ENCODE data around the gene SIGLEC10. TPM values are rescaled to one million over a fixed set of nuclear protein-coding genes. Genes with fewer than 3 reads are reported as not detected.
A peak's percentile ranks its signal among the peaks of the same experiment; 100 is the strongest.

SIGLEC10 gene
- total and polyA plus RNA-seq, 2 experiments from 2014 or later = 0.47 TPM; not detected in 1

GRCh38 chr19:51367255-51367564 lies 50.2 kb downstream of the SIGLEC10 start:
- Histone ChIP-seq H3K9me2 (ENCODE audit: insufficient read depth) (no peaks in the 10 kb centered on the region), H3K4me1 (ENCODE audit: insufficient read depth) (peaks cover 15% of the 10 kb centered on the region; the same call in 1 of the 2 replicates), H3K4me2 (peak overlapping the region; percentile 95), H2AFZ (peak overlapping the region; percentile 72), H3K27ac (ENCODE audit: low read depth) (peak overlapping the region; percentile 81; the same call in 1 of the 2 replicates), H4K20me1 (replicated peaks; ENCODE audit: insufficient read depth) (no peaks in the 10 kb centered on the region), H3F3A (replicated peaks; ENCODE audit: low read depth) (no peaks in the 10 kb centered on the region; the same call in 1 of the 2 replicates), H3K27me3 (ENCODE audit: insufficient read depth) (no peaks in the 10 kb centered on the region), H3K4me3 (peak overlapping the region; percentile 98), H3K36me3 (ENCODE audit: insufficient read depth) (no peaks in the 10 kb centered on the region), H3K79me2 (replicated peaks; ENCODE audit: insufficient read depth) (0 out of 2 replicates have a peak, but pooled peaks cover 4% of the 10 kb centered on the region)
- H3K36me3 Mint-ChIP-seq (ENCODE audit: low read depth) = no peaks in the 10 kb centered on the region; the same call in 2 of the 3 replicates
- no peak for DNase-seq (ENCODE audit: low spot score)
- H3K27ac Mint-ChIP-seq = peak overlapping the region; percentile 81; the same call in 1 of the 2 replicates
- peak overlapping the region; percentile 99 for H3K4me3 Mint-ChIP-seq
- no peaks in the 10 kb centered on the region; the same call in 2 of the 3 replicates for H3K9me3 Mint-ChIP-seq
- TF ChIP-seq ZNF462 (CRISPR knock-in tag; IDR thresholded peaks at IDR 0.05) (no peak), REST (IDR thresholded peaks at IDR 0.05; ENCODE audit: unreplicated experiment) (no peak), ZNF114 (CRISPR knock-in tag; IDR thresholded peaks at IDR 0.05) (no peak), CREB1 (CRISPR knock-in tag; IDR thresholded peaks at IDR 0.05; ENCODE audit: low read depth) (no peak)
- H3K4me1 Mint-ChIP-seq = peaks cover 25% of the 10 kb centered on the region
- peak; percentile 7 for ATAC-seq
- peaks cover 17% of the 10 kb centered on the region for H3K27me3 Mint-ChIP-seq (ENCODE audit: insufficient read depth, low read depth, poor library complexity)
